Suprapubic skin (tissue), 4 donors: ENCODE results near the gene PYM1.

Source experiments
- CTCF ChIP-seq, 2 donors: fragments of 200-600 bp in 1 of 2; fragments of 450-650 bp in 1 of 2; sonication (generic) in 1 of 2; IDR thresholded peaks; one replicate each; pipeline ENCODE4 v1.5.1; 2016 to 2019; ENCODE audit warnings: antibody characterized with exemption in 2 of 2, mild to moderate bottlenecking in 1 of 2, moderate library complexity in 1 of 2
- EP300 ChIP-seq: sonication (generic); formaldehyde crosslinking; IDR thresholded peaks from one replicate; pipeline ENCODE4 v1.6.1; 2017; ENCODE audit warnings: antibody characterized with exemption
- POLR2A ChIP-seq, 2 donors: fragments of 450-650 bp; IDR thresholded peaks; one replicate each; pipeline ENCODE4 v1.6.1; 2017; ENCODE audit warnings: antibody characterized with exemption in 2 of 2, mild to moderate bottlenecking in 2 of 2, moderate library complexity in 2 of 2
- POLR2AphosphoS5 ChIP-seq, 3 donors: sonication (generic); formaldehyde crosslinking; IDR thresholded peaks; one replicate each; pipeline ENCODE4 v1.6.1; 2017; ENCODE audit warnings: antibody characterized with exemption in 3 of 3

GRCh38 chr12:55963760-55964159 is 36.1 kb upstream of the PYM1 start:
- TF ChIP-seq CTCF (IDR thresholded peaks at IDR 0.05) (no peak), EP300 (no peak), POLR2A (IDR thresholded peaks at IDR 0.05) (no peak), POLR2AphosphoS5 (IDR thresholded peaks at IDR 0.05) (no peak)
